ENCODE data around the gene TMSB4X.

- TF ChIP-seq CTCF (IDR thresholded peaks at IDR 0.05; ENCODE audit: low read depth, low read length, poor library complexity, severe bottlenecking) (no peak), EZH2phosphoT487 (IDR thresholded peaks at IDR 0.05; ENCODE audit: borderline replicate concordance, low read length) (no peak)
Measured at GRCh38 chrX:12945494-12945893, 29.4 kb upstream of the TMSB4X start.
